NCI-H1436 (cell line): ENCODE data around the gene GPC6.

Experiments used
- DNase-seq: peaks from one replicate; lab custom pipeline; 2025; lab: John Stamatoyannopoulos, UW

GPC6 gene

DNA sequence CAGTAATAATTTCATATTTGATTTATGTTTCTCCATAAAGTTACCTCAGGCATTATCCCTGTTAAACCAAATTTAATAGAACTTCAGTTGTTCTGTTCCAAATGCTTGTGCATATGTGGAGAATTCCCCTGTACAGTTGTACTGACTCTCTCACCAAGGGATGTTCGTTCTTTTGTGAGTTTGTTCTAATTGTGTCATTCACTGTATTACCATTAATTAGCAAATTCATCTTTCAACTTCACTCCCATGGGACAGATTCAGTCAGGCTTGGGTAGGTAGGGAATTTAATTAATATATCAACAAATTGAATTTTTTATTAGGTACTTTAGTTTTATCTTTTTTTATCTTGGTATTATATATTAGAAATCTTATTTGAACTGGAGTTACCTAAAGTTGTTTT is 987.5 kb downstream of the GPC6 start:
- no peak for DNase-seq

DNA sequence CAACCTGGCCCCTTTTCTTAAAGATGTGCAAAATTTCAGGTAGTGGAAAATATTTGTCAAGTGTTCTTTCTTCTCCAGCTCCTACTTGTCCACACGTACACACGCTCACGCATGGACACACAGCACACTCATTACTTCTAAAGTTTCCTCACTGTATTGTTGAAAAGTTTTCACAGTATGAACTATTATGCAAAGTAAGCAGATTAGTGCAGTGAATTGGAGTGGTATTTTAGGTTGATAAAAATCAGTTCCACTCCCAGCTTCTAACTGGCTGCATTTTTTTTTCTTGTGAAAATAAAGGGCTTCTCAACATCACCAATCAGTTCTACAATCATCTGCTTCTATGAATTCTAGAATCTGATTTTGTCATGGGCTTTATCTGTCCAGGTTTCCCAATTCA is 988.4 kb downstream of the GPC6 start:
- DNase-seq = no peak

DNA sequence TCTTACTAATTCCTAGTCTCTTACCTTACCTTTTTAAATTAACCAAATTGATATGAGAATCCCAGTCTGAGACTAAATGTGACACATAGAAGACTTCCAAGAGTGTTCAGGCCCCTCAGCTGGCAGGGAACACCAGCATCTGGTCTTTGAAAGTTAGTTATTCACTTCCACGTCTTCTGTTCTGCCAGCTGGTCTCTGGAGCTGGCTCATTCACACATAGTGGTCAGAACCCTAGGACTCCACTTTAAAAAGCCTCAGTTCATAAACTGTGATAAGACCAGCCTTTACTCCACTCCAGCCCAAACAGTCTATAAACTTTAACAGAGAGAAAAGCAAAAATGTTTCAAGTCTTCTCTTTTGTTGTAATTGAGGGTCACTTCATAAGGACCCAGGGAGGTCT is 989.9 kb downstream of the GPC6 start:
- DNase-seq = no peak

DNA sequence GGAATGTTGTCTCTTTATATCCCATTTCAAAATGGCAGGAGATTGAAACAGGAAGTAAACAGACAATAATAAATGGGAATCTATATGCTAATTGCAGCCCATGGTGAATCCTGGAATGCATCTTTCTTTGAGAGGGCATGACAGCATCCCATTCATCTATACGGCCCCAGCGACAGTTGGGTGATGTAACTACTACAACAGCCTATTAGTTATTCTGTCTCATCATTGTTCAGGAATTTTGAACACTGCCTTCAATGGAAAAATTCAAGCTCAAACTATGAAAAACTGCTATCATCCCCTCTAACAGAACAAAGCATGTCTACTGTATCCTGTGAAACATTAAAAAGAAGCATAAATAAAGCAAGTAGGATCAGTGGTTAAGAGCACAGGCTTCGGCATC is 990.8 kb downstream of the GPC6 start:
- DNase-seq = no peak

DNA sequence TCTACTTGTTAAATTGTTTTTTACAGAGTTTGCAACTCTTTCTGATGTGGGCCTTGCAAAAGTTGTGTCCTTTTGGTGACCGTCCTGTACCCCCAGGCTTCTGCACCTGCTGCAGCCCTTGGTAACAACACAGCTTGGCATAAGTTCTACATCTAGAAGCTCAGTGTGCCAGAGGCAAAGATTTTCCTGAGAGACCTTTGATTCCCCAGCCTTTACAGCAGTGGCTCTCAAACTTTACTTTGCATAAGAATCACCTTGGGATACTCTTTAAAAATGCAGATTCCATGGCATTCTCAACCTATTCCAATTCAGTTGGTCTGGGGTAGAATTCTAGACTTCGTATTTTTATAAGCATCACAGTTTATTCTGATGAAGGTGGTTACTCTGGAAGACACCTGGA is 991.9 kb downstream of the GPC6 start:
- DNase-seq = no peak

DNA sequence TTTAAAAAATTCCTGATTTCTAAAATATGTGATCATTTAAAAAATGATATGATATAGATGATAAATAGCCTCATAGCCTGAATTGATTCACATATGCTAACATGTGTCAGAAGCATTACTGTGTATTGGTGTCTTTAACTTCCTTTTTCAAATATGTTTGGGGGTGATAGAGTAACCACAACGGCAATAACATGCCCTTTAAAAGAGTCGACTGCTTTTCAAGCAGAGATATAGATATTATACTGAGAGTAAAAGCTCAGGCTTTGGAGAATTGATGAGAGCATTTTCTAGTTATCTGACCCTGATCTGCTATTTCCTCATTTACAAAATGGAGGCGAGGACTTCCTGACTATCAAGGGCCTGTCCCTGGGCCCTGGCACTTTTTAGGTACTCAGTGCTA is 992.3 kb downstream of the GPC6 start:
- DNase-seq = no peak

DNA sequence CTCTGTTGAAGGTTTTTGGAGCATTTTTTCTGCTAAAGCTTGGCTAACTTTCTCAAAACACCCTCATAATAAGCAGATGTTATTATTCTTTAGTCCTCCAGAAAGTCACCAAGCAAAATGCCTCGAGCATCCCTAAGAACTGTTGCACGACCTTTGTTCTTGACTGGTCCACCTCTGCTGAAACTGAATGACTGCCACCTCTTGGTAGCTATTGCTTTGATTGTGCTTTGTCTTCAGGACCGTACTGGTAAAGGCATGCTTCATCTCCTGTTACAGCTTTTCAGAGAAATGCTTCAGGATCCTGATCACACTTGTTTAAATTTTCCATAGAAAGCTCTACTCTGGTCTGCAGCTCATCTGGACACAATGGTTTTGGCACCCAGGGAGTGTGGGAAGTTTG is 998.1 kb downstream of the GPC6 start:
- no peak for DNase-seq

DNA sequence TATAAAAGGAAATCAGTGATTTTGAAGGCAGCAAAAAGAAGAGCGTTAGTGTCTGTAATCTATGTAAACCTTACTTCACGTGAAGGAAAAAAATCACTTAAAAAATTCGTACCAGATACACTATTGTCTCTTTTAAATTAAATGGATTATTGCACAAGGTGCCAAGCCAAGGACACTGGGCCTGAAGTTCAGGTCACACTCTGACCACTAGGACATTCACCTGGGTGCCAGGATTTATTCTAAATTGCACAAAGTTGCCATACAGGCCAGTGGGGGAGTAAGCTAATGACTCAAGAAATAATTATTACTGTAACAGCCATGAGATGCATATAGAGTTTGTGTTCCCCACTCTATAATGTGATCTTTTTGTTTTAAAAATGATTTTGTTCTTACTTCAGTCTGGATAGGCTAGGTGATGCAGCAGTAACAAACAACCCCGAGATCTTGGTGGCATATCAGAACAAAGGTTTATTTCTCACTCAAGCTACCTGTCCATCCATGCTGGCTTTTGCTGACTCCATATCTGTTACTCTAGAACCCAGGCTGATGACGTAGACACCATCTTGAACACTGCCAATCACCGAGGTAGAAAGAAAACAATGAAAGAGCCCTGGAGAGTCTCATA is 1000.8 kb downstream of the GPC6 start:
- DNase-seq = no peak

DNA sequence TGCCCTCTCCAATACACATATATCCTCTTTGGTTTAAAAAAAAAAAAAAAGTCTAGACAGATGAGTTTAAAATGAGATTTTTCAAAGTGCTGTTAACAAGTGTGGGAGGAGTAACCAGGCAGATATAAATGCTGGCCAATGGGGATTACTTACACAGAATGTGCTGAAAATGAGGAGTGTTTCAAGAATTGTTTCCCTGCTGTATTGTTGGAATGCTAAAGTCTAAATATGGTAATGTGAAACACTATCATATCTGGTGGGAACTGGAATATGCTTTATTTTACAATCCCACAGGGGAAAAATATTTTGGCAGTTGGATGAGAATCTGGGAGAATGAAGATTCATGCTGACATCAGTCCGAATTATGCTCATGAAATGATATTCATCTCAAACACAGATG is 1002.2 kb downstream of the GPC6 start:
- no peak for DNase-seq

DNA sequence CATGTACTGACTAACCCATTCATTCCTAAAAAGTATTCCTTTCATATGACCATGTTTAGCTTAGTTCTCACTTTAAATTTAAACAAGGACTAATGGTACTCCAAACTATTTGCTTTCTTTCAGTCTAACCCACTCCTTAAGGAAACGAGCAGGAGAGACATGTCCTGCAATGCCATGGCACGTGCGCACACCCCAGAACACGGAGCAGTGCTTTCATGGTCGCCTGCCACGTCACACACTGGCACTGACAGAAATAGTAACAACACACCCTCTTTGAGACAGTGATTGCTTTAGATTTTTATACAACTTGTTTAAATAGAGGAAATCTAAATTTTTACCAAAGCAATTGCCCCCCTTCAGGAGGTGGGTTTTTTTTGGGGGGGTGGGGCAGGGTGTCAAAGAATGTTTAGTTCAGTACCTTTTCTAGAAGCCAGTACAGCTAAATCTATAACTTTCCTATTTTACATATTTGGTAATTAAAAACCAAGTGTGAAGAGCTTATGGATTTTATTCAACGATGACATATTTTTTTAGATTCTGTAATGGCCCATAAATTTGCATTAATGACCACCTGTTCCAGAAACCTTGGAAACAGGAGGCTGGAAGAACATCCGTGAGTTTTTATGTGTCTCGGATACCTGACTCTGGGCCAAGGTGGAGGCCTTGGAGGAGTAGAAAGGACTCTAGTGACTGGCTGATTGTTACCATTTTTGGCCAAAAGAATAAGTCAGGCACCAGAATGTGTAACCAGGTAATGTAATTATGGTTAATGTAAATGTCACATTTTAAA is 1005.7 kb downstream of the GPC6 start:
- no peak for DNase-seq

DNA sequence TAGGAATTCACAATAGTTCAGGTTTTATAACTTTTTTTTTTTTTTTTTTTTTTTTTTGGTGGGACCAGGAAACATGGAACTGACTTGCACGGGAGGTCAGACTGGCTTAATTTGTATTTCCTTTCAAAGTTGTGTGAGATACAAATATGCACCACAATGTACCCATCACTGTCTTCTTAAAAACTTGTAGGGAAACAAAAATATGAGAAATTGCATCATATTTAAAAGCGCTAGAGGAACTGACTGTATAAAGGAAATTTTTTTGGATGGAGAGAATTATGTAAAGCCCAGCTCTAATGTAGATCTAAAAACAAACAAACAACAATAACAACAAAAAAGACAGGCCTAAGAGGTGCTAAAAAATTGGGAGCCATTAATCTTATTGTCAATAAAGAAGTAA is 1006.3 kb downstream of the GPC6 start:
- no peak for DNase-seq

DNA sequence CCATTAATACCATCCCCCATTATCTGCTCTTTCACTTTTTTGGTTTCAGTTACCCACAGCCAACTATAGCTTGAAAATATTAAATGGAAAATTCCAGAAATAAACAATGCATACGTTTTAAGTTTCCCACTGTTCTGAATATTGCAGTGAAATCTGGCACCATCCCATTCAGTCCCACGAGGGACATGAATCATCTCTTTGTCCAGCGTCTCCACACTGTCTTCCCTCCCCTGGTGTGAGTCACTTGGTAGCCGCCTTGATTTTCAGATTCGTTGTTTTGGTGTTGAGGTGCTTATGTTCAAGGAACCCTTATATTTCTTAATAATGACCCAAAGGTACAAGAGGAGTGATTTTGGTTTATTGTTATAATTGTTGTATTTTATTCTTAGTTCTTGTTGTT is 1006.8 kb downstream of the GPC6 start:
- DNase-seq = no peak

DNA sequence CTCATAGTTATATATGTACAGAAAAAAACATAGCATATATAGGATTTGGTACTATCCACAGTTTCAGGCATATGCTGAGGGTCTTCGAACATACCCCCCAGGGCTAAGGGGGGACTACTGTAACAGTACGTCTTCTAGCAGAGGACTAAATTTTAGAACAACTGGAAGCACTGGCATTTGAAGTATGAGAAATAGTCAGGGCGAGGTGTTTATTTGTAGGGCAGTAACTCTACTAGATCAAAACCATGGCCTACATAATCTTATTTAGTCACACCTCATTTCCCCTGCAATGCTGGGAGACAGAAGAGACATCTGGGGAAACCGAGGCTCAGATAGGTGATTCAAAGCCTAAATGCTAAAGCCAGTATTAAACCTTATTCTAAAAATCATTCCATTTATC is 1007.2 kb downstream of the GPC6 start:
- DNase-seq = no peak

DNA sequence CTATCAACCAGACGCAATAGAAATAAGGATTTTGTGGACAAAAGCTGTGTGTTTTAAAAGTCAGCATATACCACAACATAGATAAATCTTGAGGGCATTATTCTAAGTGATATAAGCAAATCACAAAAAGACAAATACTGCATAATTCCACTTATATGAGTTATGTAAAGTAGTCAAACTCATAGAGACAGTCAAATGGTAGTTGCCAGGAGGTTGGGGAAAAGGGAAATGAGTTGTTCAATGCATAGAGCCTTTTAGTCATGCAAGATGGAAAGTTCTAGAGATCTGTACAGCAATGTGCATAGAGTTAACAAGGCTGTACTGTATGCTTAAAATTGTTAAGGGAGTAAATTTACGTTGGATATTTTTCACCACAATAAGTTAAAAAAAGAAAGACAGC is 1008.1 kb downstream of the GPC6 start:
- no peak for DNase-seq

DNA sequence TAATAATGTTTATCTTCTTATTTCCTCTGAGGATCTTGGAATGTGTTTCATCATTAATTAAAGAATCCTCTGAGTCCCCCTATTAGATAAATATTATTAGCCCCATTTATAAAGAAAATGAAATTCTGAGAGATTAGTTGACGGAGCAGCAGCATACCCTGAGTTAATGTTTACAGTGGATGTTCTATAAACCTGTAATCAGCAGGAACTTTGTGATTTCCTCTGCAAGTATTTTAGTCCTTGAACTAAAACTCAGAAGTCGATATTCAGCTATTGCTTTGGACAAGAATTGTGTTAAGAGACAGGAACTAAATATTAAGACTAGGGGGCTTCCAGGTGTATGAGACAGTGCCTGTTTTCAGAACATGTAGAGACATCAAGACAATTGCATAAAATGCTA is 1009.5 kb downstream of the GPC6 start:
- no peak for DNase-seq

DNA sequence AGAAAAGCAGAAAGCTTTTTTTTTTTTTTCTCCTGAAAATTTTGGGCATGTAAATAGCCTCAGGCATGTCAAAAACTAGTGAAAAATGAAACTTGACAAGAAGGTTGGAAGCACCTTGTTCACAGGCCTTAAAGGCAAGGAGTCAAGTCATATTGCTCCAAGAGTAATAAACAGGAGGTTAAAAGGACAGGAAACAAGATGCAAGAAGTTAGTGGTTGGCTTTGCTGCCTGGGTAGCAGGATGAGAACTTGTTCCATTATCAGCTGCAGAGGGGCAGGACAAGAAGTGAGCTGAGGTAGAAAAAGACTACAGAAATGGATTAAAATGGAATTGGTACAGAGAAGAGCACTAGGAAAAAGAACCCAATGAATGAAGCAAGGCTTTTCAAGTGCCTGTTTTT is 1010.3 kb downstream of the GPC6 start:
- no peak for DNase-seq

DNA sequence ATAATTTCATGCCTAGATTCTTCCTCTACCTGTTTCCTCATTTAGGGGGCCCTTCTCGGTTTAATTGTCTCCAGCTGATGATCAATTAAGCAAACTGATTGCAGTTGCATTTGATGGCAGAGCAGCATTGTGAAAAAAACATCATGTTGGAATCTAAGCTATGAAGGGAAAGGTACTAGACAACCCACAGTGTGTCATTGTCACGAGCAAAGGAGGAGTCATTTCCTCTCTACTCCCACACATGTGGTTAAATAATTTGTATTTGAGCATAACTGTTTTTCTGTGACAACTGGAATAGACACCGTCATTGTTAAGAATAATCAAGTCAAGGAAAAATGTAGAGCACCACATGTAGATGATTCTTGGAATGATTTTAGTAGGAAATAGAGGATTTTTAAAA is 1012.5 kb downstream of the GPC6 start:
- DNase-seq = no peak

DNA sequence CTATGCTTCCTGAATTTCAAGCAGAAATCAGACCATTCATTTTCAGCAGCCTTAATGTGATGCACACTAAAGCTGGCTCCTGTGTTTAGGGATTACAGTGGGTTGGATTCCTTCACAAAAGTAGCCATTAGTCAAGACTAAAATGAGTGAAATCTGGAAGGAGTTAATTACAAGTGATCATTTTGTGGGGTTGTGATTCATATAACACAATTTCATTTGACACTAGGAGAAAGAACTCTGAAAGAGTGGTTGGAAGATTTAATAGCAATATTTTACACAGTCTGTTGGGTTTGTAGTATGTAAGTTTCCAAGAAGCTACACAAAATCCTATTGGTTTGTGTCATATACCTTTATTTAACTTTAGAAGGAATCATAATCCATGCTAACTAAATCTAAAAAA is 1015.9 kb downstream of the GPC6 start:
- no peak for DNase-seq

DNA sequence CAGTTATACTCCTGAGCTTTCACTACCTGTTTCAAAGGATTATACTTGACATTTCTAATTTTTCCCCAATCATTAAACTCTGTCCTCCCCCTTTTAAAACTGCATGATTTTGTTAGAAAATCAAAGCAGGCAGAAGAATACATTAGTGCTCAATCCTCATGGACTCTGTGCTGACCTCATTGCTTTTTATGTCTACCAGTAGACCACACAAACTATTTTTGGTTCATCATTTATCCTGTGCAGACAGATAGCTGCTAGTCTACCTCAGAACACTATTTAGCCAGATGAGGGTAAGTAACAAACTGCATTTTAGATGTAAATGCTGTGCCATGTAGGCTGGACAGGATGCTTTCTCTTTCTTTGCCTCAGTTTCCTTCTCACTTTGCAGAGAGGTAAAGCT is 1016.9 kb downstream of the GPC6 start:
- no peak for DNase-seq

DNA sequence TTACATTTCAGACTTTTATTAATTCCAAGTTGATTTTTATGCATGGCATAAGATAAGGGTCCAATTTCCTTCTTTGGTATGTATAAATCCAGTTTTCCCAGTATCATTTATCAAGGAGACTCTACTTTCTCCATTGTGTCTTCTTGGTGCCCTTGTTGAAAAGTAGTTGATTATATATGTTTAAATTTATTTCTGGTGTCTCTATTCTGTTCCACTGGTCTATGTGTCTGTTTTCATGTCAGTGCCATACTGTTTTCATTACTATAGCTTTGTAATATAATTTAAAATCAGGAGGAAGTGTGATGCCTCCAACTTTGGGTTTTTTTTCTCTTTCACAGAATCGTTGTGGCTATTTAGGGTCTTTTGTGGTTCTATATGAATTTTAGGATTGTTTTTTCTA is 1019.9 kb downstream of the GPC6 start:
- no peak for DNase-seq

DNA sequence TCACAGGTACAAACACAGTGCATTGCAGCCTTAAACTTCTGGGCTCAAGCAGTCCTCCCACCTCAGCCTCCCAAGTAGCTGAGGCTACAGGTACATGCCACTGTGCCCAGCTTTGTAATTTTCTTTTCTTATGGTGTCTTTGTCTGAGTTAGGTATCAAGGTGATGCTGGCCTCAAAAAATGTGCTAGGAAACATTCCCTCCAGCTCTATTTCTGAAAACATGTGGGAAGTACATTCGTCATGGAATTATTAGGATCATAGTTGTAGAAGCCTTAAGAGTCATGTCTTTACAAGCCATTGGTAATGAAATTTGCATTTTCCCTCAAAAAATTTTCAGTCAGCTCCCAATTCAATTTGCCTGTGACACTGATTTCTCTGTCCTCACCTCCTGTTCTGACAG is 1021.3 kb downstream of the GPC6 start:
- DNase-seq = no peak

DNA sequence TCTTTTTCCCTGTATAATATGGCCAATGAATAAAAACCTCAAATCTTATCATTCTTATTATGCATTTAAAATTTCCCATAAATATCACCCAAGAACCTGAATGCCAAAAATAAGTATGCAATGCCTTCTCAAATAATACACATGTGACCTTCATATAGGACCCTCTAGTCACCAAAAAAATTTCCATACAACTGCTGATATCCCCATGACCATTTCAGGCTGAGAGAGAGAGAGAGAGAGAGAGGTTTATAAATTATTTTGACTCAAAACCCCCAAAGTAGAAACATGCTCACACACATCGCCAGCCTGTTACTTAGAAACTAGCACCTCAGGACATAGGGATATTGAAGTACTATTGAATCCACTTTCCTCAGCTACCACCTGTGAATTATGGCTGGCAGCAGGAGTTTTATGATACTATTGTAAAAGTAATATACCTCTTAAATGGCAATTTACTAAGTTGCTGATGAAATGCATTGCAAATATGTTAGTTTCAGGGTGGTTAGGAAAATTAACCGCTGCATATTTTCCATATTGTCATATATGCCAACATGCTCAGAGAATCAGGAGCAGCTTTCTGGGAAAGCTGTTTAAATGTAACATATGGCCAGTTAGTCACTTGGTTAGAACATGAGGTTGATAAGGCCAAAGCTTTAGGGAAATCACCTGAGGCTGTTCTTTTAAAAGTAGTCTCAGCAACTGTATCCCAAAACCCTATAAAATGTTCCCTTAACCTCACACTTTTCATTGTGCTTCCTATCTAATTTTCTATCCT is 1022.0 kb downstream of the GPC6 start:
- no peak for DNase-seq

DNA sequence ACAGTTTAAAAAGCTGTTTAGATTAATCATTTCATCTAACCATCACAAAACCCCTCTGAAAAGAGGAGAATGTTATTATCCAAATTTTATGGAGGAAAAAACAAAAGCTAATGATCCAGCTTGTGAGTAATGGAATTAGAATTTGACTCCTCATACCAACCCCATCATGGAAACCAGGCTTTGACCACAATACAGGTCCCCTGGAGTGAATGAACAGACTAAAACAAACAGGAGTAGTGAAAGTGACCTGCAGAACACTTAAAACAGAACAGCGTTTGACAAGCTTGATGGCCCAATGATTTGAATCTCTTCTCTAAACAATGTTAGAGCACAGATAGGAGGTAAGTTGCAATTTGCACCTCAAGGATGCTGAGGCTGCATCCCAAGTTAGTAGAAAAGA is 1022.9 kb downstream of the GPC6 start:
- DNase-seq = no peak
